HepG2 (cell line): ENCODE measurements around the gene CD81. TPM values are rescaled to one million over a fixed set of nuclear protein-coding genes. Genes with fewer than 3 reads are reported as not detected.

Source experiments
- DNMT1 ChIP-seq: sonication (generic); formaldehyde crosslinking; IDR thresholded peaks from 2 replicates; pipeline ENCODE4 v1.5.1; 2020; ENCODE audit warnings: mild to moderate bottlenecking, missing genetic modification reagents
- ETS1 ChIP-seq: sonication (generic); formaldehyde crosslinking; IDR thresholded peaks from 2 replicates; pipeline ENCODE4 v1.4.0; 2020; ENCODE audit warnings: missing genetic modification reagents
- FOSL2 ChIP-seq: sonication (generic); formaldehyde crosslinking; IDR thresholded peaks from 2 replicates; pipeline ENCODE4 v1.4.0; 2020; ENCODE audit warnings: missing genetic modification reagents
- FOXK2 ChIP-seq: fragments of 450-650 bp; IDR thresholded peaks from 2 replicates; pipeline ENCODE4 v1.6.1; 2016
- HNF1A ChIP-seq, 2 experiments: sonication (generic) in 1 of 2; formaldehyde crosslinking in 1 of 2; IDR thresholded peaks; 2 replicates each; pipeline versions ENCODE4 v1.4.0 to v1.6.1; 2016 to 2020; ENCODE audit warnings: borderline replicate concordance in 1 of 2, low read depth in 1 of 2, mild to moderate bottlenecking in 1 of 2, missing genetic modification reagents in 1 of 2
- KDM5A ChIP-seq: fragments of 200-600 bp; sonication (generic); IDR thresholded peaks from 2 replicates; pipeline ENCODE4 v1.7.0; 2018; ENCODE audit warnings: antibody characterized with exemption, mild to moderate bottlenecking, low read length, borderline replicate concordance
- MBD4 ChIP-seq: IDR thresholded peaks from 2 replicates; pipeline ENCODE4 v1.6.1; 2012; ENCODE audit warnings: low read length, inconsistent platforms, borderline replicate concordance
- MEF2D ChIP-seq: sonication (generic); formaldehyde crosslinking; IDR thresholded peaks from 2 replicates; pipeline ENCODE4 v1.5.1; 2020; ENCODE audit warnings: mild to moderate bottlenecking, missing genetic modification reagents
- MIXL1 ChIP-seq: IDR thresholded peaks from 2 replicates; pipeline ENCODE4 v1.6.1; 2016
- ZNF335 ChIP-seq: sonication (generic); formaldehyde crosslinking; IDR thresholded peaks from 2 replicates; pipeline ENCODE4 v1.4.0; 2020; ENCODE audit warnings: missing genetic modification reagents
- ZNF441 ChIP-seq: sonication (generic); formaldehyde crosslinking; IDR thresholded peaks from 2 replicates; pipeline ENCODE4 v1.7.0; 2021; ENCODE audit warnings: missing genetic modification reagents, borderline replicate concordance
- ZNF556 ChIP-seq: sonication (generic); formaldehyde crosslinking; IDR thresholded peaks from 2 replicates; pipeline ENCODE4 v1.4.0; 2020; ENCODE audit warnings: mild to moderate bottlenecking, missing genetic modification reagents, borderline replicate concordance
- ZNF569 ChIP-seq: sonication (generic); formaldehyde crosslinking; IDR thresholded peaks from 2 replicates; pipeline ENCODE4 v1.5.0; 2020; ENCODE audit warnings: mild to moderate bottlenecking, missing genetic modification reagents, moderate library complexity, borderline replicate concordance
- ZNF724P ChIP-seq: sonication (generic); formaldehyde crosslinking; IDR thresholded peaks from 2 replicates; pipeline ENCODE4 v1.8.0; 2022; ENCODE audit warnings: missing genetic modification reagents, borderline replicate concordance
- ZNF839 ChIP-seq: sonication (generic); formaldehyde crosslinking; IDR thresholded peaks from 2 replicates; pipeline ENCODE4 v1.4.0; 2020; ENCODE audit warnings: missing genetic modification reagents, mild to moderate bottlenecking, borderline replicate concordance
- ZSCAN21 ChIP-seq: sonication (generic); formaldehyde crosslinking; IDR thresholded peaks from 2 replicates; pipeline ENCODE4 v1.8.0; 2022; ENCODE audit warnings: mild to moderate bottlenecking, missing genetic modification reagents, moderate library complexity, borderline replicate concordance
- polyA plus RNA-seq, 8 experiments: library from polyadenylated mRNA; depleted of rRNA in 3 of 8; stranded (reverse) in 7 of 8; unstranded in 1 of 8; fragments of >200 nt; fragmentation: Illumina TruSeq in 4 of 8; extraction: Trizol in 4 of 8; gene quantifications; 2 replicates each; pipeline versions ENCODE4 v1.2.1 to v1.2.3, GENCODE V29; 2011 to 2016; ENCODE audit warnings: low read depth in 4 of 8, missing spikeins in 1 of 8, mixed read lengths in 1 of 8; ENCODE audit not compliant: insufficient read depth in 1 of 8
- total RNA-seq, 5 experiments: library from RNA; depleted of rRNA; stranded (reverse); fragments of >200 nt; fragmentation: Illumina TruSeq; extraction: Trizol; gene quantifications; 2 replicates each; pipeline ENCODE4 v1.2.3, GENCODE V29; 2016; ENCODE audit warnings: low read depth in 1 of 5
- TF ChIP-seq, protein P1 (sequence below): sonication (generic); formaldehyde crosslinking; IDR thresholded peaks from 2 replicates; pipeline ENCODE4 v1.4.0; 2020; ENCODE audit warnings: missing genetic modification reagents, borderline replicate concordance
- TF ChIP-seq, protein P2 (sequence below): sonication (generic); formaldehyde crosslinking; IDR thresholded peaks from 2 replicates; pipeline ENCODE4 v1.5.1; 2020; ENCODE audit warnings: mild to moderate bottlenecking, moderate library complexity, missing genetic modification reagents

Gene CD81
- total and polyA plus RNA-seq, 2 of the 13 experiments (the other 11 are each of a cell fraction or from before 2014, with no cell fraction given) = not detected

- TF ChIP-seq ZNF569 (CRISPR knock-in tag) (no peak), ZNF556 (CRISPR knock-in tag) (peak; percentile 62), DNMT1 (CRISPR knock-in tag) (peak; percentile 83), MBD4 (no peak), ZNF839 (CRISPR knock-in tag) (0 out of 2 replicates have a peak, but pooled peaks have one; percentile 28), MEF2D (peak; percentile 86; the same call in 1 of the 2 replicates), ZNF441 (CRISPR knock-in tag) (peak; percentile 83; the same call in 1 of the 2 replicates), ETS1 (CRISPR knock-in tag) (no peak; the same call in 1 of the 2 replicates), ZNF724P (CRISPR knock-in tag) (no peak), ZSCAN21 (CRISPR knock-in tag) (peak; percentile 34; the same call in 1 of the 2 replicates), HNF1A (IDR thresholded peaks at IDR 0.05; ENCODE audit: low read depth) (peak; percentile 34; the same call in 1 of the 2 replicates), HNF1A (CRISPR knock-in tag; IDR thresholded peaks at IDR 0.05; ENCODE audit: borderline replicate concordance) (peak; percentile 90), FOSL2 (CRISPR knock-in tag) (peak; percentile 76), ZNF335 (0 out of 2 replicates have a peak, but pooled peaks have one; percentile 72), KDM5A (peak; percentile 60; the same call in 1 of the 2 replicates), MIXL1 (peak; percentile 74; the same call in 1 of the 2 replicates), FOXK2 (peak; percentile 88)
- TF ChIP-seq, protein P1, sequence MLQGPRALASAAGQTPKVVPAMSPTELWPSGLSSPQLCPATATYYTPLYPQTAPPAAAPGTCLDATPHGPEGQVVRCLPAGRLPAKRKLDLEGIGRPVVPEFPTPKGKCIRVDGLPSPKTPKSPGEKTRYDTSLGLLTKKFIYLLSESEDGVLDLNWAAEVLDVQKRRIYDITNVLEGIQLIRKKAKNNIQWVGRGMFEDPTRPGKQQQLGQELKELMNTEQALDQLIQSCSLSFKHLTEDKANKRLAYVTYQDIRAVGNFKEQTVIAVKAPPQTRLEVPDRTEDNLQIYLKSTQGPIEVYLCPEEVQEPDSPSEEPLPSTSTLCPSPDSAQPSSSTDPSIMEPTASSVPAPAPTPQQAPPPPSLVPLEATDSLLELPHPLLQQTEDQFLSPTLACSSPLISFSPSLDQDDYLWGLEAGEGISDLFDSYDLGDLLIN (CRISPR knock-in tag) = 0 out of 2 replicates have a peak, but pooled peaks have one; percentile 20
- TF ChIP-seq, protein P2, sequence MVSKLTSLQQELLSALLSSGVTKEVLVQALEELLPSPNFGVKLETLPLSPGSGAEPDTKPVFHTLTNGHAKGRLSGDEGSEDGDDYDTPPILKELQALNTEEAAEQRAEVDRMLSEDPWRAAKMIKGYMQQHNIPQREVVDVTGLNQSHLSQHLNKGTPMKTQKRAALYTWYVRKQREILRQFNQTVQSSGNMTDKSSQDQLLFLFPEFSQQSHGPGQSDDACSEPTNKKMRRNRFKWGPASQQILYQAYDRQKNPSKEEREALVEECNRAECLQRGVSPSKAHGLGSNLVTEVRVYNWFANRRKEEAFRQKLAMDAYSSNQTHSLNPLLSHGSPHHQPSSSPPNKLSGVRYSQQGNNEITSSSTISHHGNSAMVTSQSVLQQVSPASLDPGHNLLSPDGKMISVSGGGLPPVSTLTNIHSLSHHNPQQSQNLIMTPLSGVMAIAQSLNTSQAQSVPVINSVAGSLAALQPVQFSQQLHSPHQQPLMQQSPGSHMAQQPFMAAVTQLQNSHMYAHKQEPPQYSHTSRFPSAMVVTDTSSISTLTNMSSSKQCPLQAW = peak; percentile 84
These were observed 23.1 kb downstream of the CD81 start, which contains the start of gene TSSC4 (continued) for GRCh38 chr11:2400069-2400761.
